HepG2 (cell line): ENCODE data around the gene GNA12. TPM values are rescaled to one million over a fixed set of nuclear protein-coding genes. Genes with fewer than 3 reads are reported as not detected.

ENCODE experiments used
- ATAC-seq: fragments of 200-7000 bp; cut with Tn5 transposase; 3 replicates; pipeline ENCODE4 v1.9.1; 2020; ENCODE audit warnings: mild to moderate bottlenecking, moderate library complexity
- BruUV-seq: library from RNA; stranded (reverse); fragments of 400-500 nt; replicated peaks from 2 replicates; lab custom pipeline; 2021; lab: Mats Ljungman, UMichigan
- CTCF ChIA-PET: fragments of 300-600 bp; formaldehyde crosslinking; extraction: SDS; loops from one replicate; lab custom pipeline; 2021; ENCODE audit warnings: low total read pairs, inconsistent platforms, low intra/inter-chr PET ratio; lab: Yijun Ruan, JAX
- POLR2A ChIA-PET: fragments of 350-600 bp; sonication (Branson Sonifier 250); formaldehyde crosslinking; loops from one replicate; lab custom pipeline; 2020; ENCODE audit warnings: antibody characterized with exemption, inconsistent platforms; lab: Yijun Ruan, JAX
- DNase-seq: peaks from one replicate; pipeline ENCODE4 v3.0.0-alpha.2; 2015; ENCODE audit warnings: low spot score
- FAIRE-seq: peaks from 3 replicates; lab custom pipeline; 2011; peaks lifted over from hg19 to GRCh38; lab: Jason Lieb, UNC
- H2AFZ ChIP-seq: one replicate; pipeline ENCODE4 v1.6.1; 2011; ENCODE audit warnings: low read length, inconsistent platforms
- H3K27ac ChIP-seq: fragments of 300-600 bp; 3 replicates; pipeline ENCODE4 v1.8.0; 2011; ENCODE audit warnings: mixed run types, mild to moderate bottlenecking, mixed read lengths, low read length, inconsistent platforms; ENCODE audit not compliant: insufficient read depth; ENCODE audit errors: extremely low read length
- H3K27me3 ChIP-seq, 2 experiments: fragments of 200-600 bp in 1 of 2; 2 replicates in 1 of 2; 3 replicates in 1 of 2; pipeline versions ENCODE4 v1.6.0 to v1.8.0; 2011; ENCODE audit warnings: low read length in 2 of 2, mild to moderate bottlenecking in 2 of 2, moderate library complexity in 2 of 2, inconsistent platforms in 1 of 2; ENCODE audit not compliant: insufficient read depth in 2 of 2, control insufficient read depth in 1 of 2
- H3K36me3 ChIP-seq, 2 experiments: fragments of 200-600 bp in 1 of 2; replicated peaks in 1 of 2; 2 replicates in 1 of 2; 3 replicates in 1 of 2; pipeline versions ENCODE4 v1.5.1 to v1.8.0; 2011; ENCODE audit warnings: low read length in 2 of 2, inconsistent platforms in 1 of 2; ENCODE audit not compliant: insufficient read depth in 2 of 2, control insufficient read depth in 1 of 2
- H3K4me1 ChIP-seq: 2 replicates; pipeline ENCODE4 v1.5.1; 2012; ENCODE audit warnings: low read length, inconsistent platforms; ENCODE audit not compliant: insufficient read depth
- H3K4me2 ChIP-seq: 2 replicates; pipeline ENCODE4 v1.6.0; 2011; ENCODE audit warnings: low read depth, low read length, inconsistent platforms
- H3K4me3 ChIP-seq, 3 experiments: fragments of 200-600 bp in 1 of 3; sonication (generic), shearing (Covaris generic) in 1 of 3; replicated peaks in 1 of 3; 2 replicates each; pipeline ENCODE4 v1.5.1; 2011 to 2016; ENCODE audit warnings: low read length in 3 of 3, inconsistent platforms in 2 of 3, low read depth in 2 of 3, mild to moderate bottlenecking in 2 of 3, control low read depth in 1 of 3, mixed read lengths in 1 of 3; ENCODE audit not compliant: insufficient read depth in 1 of 3
- H3K79me2 ChIP-seq: one replicate; pipeline ENCODE4 v1.6.1; 2011; ENCODE audit warnings: low read length, inconsistent platforms; ENCODE audit not compliant: insufficient read depth
- H3K9ac ChIP-seq: 2 replicates; pipeline ENCODE4 v1.6.0; 2011; ENCODE audit warnings: mild to moderate bottlenecking, low read depth, low read length, inconsistent platforms; ENCODE audit not compliant: insufficient read depth
- H3K9me3 ChIP-seq: 2 replicates; pipeline ENCODE4 v1.5.1; 2012; ENCODE audit warnings: mild to moderate bottlenecking, low read length
- H4K20me1 ChIP-seq: 2 replicates; pipeline ENCODE4 v1.6.0; 2011; ENCODE audit warnings: inconsistent platforms, mild to moderate bottlenecking, low read length, moderate library complexity; ENCODE audit not compliant: insufficient read depth
- CENPT ChIP-seq: sonication (generic); formaldehyde crosslinking; IDR thresholded peaks from 2 replicates; pipeline ENCODE4 v1.8.0; 2022; ENCODE audit warnings: low read depth, mild to moderate bottlenecking, moderate library complexity, missing genetic modification reagents
- JUND ChIP-seq: sonication (generic); formaldehyde crosslinking; IDR thresholded peaks from 2 replicates; pipeline ENCODE4 v1.8.0; 2022; ENCODE audit warnings: mild to moderate bottlenecking, missing genetic modification reagents
- RBM22 ChIP-seq: fragments of 200-400 bp; formaldehyde crosslinking; optimal IDR thresholded peaks from 2 replicates; pipeline ENCODE3; 2017; ENCODE audit warnings: mild to moderate bottlenecking, low read length, moderate library complexity
- TBX3 ChIP-seq: fragments of 450-650 bp; IDR thresholded peaks from 2 replicates; pipeline ENCODE4 v1.6.1; 2017; ENCODE audit warnings: antibody characterized with exemption, mild to moderate bottlenecking, inconsistent platforms, borderline replicate concordance
- TFAP4 ChIP-seq: sonication (generic); IDR thresholded peaks from 2 replicates; pipeline ENCODE4 v1.6.1; 2016; ENCODE audit warnings: low read depth, borderline replicate concordance
- TP53 ChIP-seq: sonication (generic); formaldehyde crosslinking; conservative IDR thresholded peaks from 2 replicates; pipeline ENCODE4 v1.4.0; 2020; ENCODE audit warnings: missing genetic modification reagents
- ZBTB33 ChIP-seq: sonication (generic); formaldehyde crosslinking; IDR thresholded peaks from 2 replicates; pipeline ENCODE4 v1.4.0; 2020; ENCODE audit warnings: missing genetic modification reagents
- ZBTB38 ChIP-seq: sonication (generic); formaldehyde crosslinking; IDR thresholded peaks from 2 replicates; pipeline ENCODE4 v1.5.1; 2020; ENCODE audit warnings: mild to moderate bottlenecking, missing genetic modification reagents
- ZNF282 ChIP-seq: fragments of 450-650 bp; IDR thresholded peaks from 2 replicates; pipeline ENCODE4 v1.6.1; 2018; ENCODE audit not compliant: partially characterized antibody
- ZNF687 ChIP-seq: sonication (generic); formaldehyde crosslinking; IDR thresholded peaks from 2 replicates; pipeline ENCODE4 v1.5.1; 2020; ENCODE audit warnings: mild to moderate bottlenecking, missing genetic modification reagents, moderate library complexity
- ZSCAN20 ChIP-seq: sonication (generic); formaldehyde crosslinking; IDR thresholded peaks from 2 replicates; pipeline ENCODE4 v1.4.0; 2020; ENCODE audit warnings: missing genetic modification reagents, mild to moderate bottlenecking, borderline replicate concordance
- WGBS: methylation state at CpG from one replicate; pipeline ENCODE4 v1.1.6; 2017; ENCODE audit warnings: low lambda C conversion rate; 5-methylcytosine and 5-hydroxymethylcytosine counted together
- in situ Hi-C: cut with HindIII; loops from 2 replicates; pipeline ENCODE4 v1.10.0; 2017; ENCODE audit warnings: low pct_unique_long_range_greater_than_20kb; ENCODE audit not compliant: extremely low pct_ligation_motif_present
- intact Hi-C: fragments of 100-400 bp; cut with micrococcal nuclease; formaldehyde crosslinking; loops from one replicate; pipeline ENCODE4 v1.10.0; 2022; ENCODE audit not compliant: unreplicated experiment
- polyA plus RNA-seq, 8 experiments: library from polyadenylated mRNA; depleted of rRNA in 3 of 8; stranded (reverse) in 7 of 8; unstranded in 1 of 8; fragments of >200 nt; fragmentation: Illumina TruSeq in 4 of 8; extraction: Trizol in 4 of 8; gene quantifications; 2 replicates each; pipeline versions ENCODE4 v1.2.1 to v1.2.3, GENCODE V29; 2011 to 2016; ENCODE audit warnings: low read depth in 4 of 8, missing spikeins in 1 of 8, mixed read lengths in 1 of 8; ENCODE audit not compliant: insufficient read depth in 1 of 8
- total RNA-seq, 5 experiments: library from RNA; depleted of rRNA; stranded (reverse); fragments of >200 nt; fragmentation: Illumina TruSeq; extraction: Trizol; gene quantifications; 2 replicates each; pipeline ENCODE4 v1.2.3, GENCODE V29; 2016; ENCODE audit warnings: low read depth in 1 of 5

The GNA12 gene
- total and polyA plus RNA-seq, 2 of the 13 experiments (the other 11 are each of a cell fraction or from before 2014, with no cell fraction given) = 16.2 to 50.9 TPM

- in situ Hi-C loops (no loop called here), intact Hi-C loops (no loop called here)
- Histone ChIP-seq H3K4me3 (no peak overlapping the region), H3K79me2 (peaks cover 86% of the 10 kb centered on the region), H2AFZ (no peak overlapping the region), H3K4me1 (peaks cover 84% of the 10 kb centered on the region), H3K27me3 (no peaks in the 10 kb centered on the region), H3K9me3 (no peaks in the 10 kb centered on the region), H3K9ac (no peak overlapping the region), H3K36me3 (no peaks in the 10 kb centered on the region), H3K27ac (no peak overlapping the region), H3K4me2 (no peak overlapping the region), H4K20me1 (no peaks in the 10 kb centered on the region)
- WGBS = 94% methylated on average over 19 of the region's 21 CpGs
- DNase-seq (no peak), ATAC-seq (no peak), FAIRE-seq (no peak)
- ChIA-PET POLR2A (no interaction called here), CTCF (no interaction called here)
- TF ChIP-seq JUND (no peak), TFAP4 (no peak), RBM22 (peak; percentile 34), CENPT (CRISPR knock-in tag) (0 out of 2 replicates have a peak, but pooled peaks have one; percentile 40), ZNF687 (CRISPR knock-in tag) (peak; percentile 43), ZSCAN20 (CRISPR knock-in tag) (no peak), ZNF282 (no peak), ZBTB33 (CRISPR knock-in tag) (peak; percentile 46; the same call in 1 of the 2 replicates), ZBTB38 (CRISPR knock-in tag) (peak; percentile 67), TP53 (CRISPR knock-in tag) (no peak), TBX3 (no peak)
- no TSS peak for BruUV-seq
Observed at GRCh38 chr7:2807845-2808772, 36.0 kb downstream of the GNA12 start.
